Measurements from ENCODE around the gene NID1. TPM values are rescaled to one million over a fixed set of nuclear protein-coding genes. Genes with fewer than 3 reads are reported as not detected.

Gene NID1
- total RNA-seq, 1 donor from 2014 or later: 73.0 TPM

GRCh38 chr1:236070753-236071152, 5.9 kb upstream of the NID1 start:
- Mint-ChIP-seq H3K4me1 (ENCODE audit: low read depth, unreplicated experiment) (peaks cover 4% of the 10 kb centered on the region), H3K9me3 (ENCODE audit: unreplicated experiment) (no peaks in the 10 kb centered on the region), H3K27me3 (ENCODE audit: low read depth, unreplicated experiment) (peaks cover 1% of the 10 kb centered on the region), H3K36me3 (ENCODE audit: low read depth, unreplicated experiment) (no peaks in the 10 kb centered on the region), H3K27ac (ENCODE audit: unreplicated experiment) (no peak overlapping the region), H3K4me3 (ENCODE audit: unreplicated experiment) (no peak overlapping the region)
- no peaks in the 10 kb centered on the region for H3K27me3 ChIP-seq (ENCODE audit: insufficient read depth, low read length)
- no peak overlapping the region for H3K4me2 ChIP-seq (ENCODE audit: low read length)
- H3K9ac ChIP-seq (ENCODE audit: low read length): no peak overlapping the region
- no peaks in the 10 kb centered on the region for H3K36me3 ChIP-seq (ENCODE audit: insufficient read depth, low read length)
- H2AFZ ChIP-seq (ENCODE audit: low read depth, low read length): no peak overlapping the region
- H4K20me1 ChIP-seq (ENCODE audit: insufficient read depth, low read length): no peaks in the 10 kb centered on the region
- DNase-seq (ENCODE audit: low read depth) (no peak), FAIRE-seq (no peak)
- H3K4me1 ChIP-seq (ENCODE audit: insufficient read depth, low read length): no peaks in the 10 kb centered on the region
- no peak overlapping the region for H3K27ac ChIP-seq (ENCODE audit: low read depth, low read length)
- TF ChIP-seq EZH2 (IDR thresholded peaks at IDR 0.05; ENCODE audit: insufficient read depth, low read length) (no peak), CTCF (IDR thresholded peaks at IDR 0.05; ENCODE audit: insufficient read depth, low read depth, low read length) (no peak)
- H3K4me3 ChIP-seq (ENCODE audit: insufficient read depth, low read depth, low read length): no peak overlapping the region
- H3K79me2 ChIP-seq (ENCODE audit: insufficient read depth, low read length): no peaks in the 10 kb centered on the region
- no peaks in the 10 kb centered on the region for H3K9me3 ChIP-seq (ENCODE audit: insufficient read depth, low read depth, low read length)

- H3K27me3 ChIP-seq (ENCODE audit: insufficient read depth, low read length): no peaks in the 10 kb centered on the region
- no peaks in the 10 kb centered on the region for H3K9me3 ChIP-seq (ENCODE audit: insufficient read depth, low read depth, low read length)
- H3K4me3 Mint-ChIP-seq (ENCODE audit: unreplicated experiment): no peak overlapping the region
- H3K27ac ChIP-seq (ENCODE audit: low read depth, low read length): no peak overlapping the region
- no peaks in the 10 kb centered on the region for H3K79me2 ChIP-seq (ENCODE audit: insufficient read depth, low read length)
- H3K27me3 Mint-ChIP-seq (ENCODE audit: low read depth, unreplicated experiment): no peaks in the 10 kb centered on the region
- H3K4me1 Mint-ChIP-seq (ENCODE audit: low read depth, unreplicated experiment): peaks cover 4% of the 10 kb centered on the region
- no peak overlapping the region for H3K4me3 ChIP-seq (ENCODE audit: insufficient read depth, low read depth, low read length)
- H3K9me3 Mint-ChIP-seq (ENCODE audit: unreplicated experiment): no peaks in the 10 kb centered on the region
- DNase-seq (ENCODE audit: low read depth): no peak
- H2AFZ ChIP-seq (ENCODE audit: low read depth, low read length): no peak overlapping the region
- H3K27ac Mint-ChIP-seq (ENCODE audit: unreplicated experiment): no peak overlapping the region
- H3K36me3 ChIP-seq (ENCODE audit: insufficient read depth, low read length): no peaks in the 10 kb centered on the region
- TF ChIP-seq EZH2 (IDR thresholded peaks at IDR 0.05; ENCODE audit: insufficient read depth, low read length) (no peak), CTCF (IDR thresholded peaks at IDR 0.05; ENCODE audit: insufficient read depth, low read depth, low read length) (no peak)
- peaks cover 5% of the 10 kb centered on the region for H3K4me1 ChIP-seq (ENCODE audit: insufficient read depth, low read length)
- no peak overlapping the region for H3K9ac ChIP-seq (ENCODE audit: low read length)
- no peaks in the 10 kb centered on the region for H4K20me1 ChIP-seq (ENCODE audit: insufficient read depth, low read length)
- no peak for FAIRE-seq
- no peak overlapping the region for H3K4me2 ChIP-seq (ENCODE audit: low read length)
- H3K36me3 Mint-ChIP-seq (ENCODE audit: low read depth, unreplicated experiment): no peaks in the 10 kb centered on the region
Measured at GRCh38 chr1:236069796-236070195, 4.9 kb upstream of the NID1 start.

- Mint-ChIP-seq H3K27ac (ENCODE audit: unreplicated experiment) (no peak overlapping the region), H3K36me3 (ENCODE audit: low read depth, unreplicated experiment) (no peaks in the 10 kb centered on the region), H3K27me3 (ENCODE audit: low read depth, unreplicated experiment) (no peaks in the 10 kb centered on the region), H3K4me3 (ENCODE audit: unreplicated experiment) (no peak overlapping the region), H3K4me1 (ENCODE audit: low read depth, unreplicated experiment) (peaks cover 4% of the 10 kb centered on the region), H3K9me3 (ENCODE audit: unreplicated experiment) (no peaks in the 10 kb centered on the region)
- DNase-seq (ENCODE audit: low read depth): no peak
- Histone ChIP-seq H3K4me3 (ENCODE audit: insufficient read depth, low read depth, low read length) (no peak overlapping the region), H3K9ac (ENCODE audit: low read length) (no peak overlapping the region), H3K4me2 (ENCODE audit: low read length) (no peak overlapping the region), H3K79me2 (ENCODE audit: insufficient read depth, low read length) (peaks cover 5% of the 10 kb centered on the region), H3K36me3 (ENCODE audit: insufficient read depth, low read length) (no peaks in the 10 kb centered on the region), H3K9me3 (ENCODE audit: insufficient read depth, low read depth, low read length) (no peaks in the 10 kb centered on the region), H3K27ac (ENCODE audit: low read depth, low read length) (no peak overlapping the region), H3K4me1 (ENCODE audit: insufficient read depth, low read length) (peaks cover 11% of the 10 kb centered on the region), H2AFZ (ENCODE audit: low read depth, low read length) (no peak overlapping the region), H4K20me1 (ENCODE audit: insufficient read depth, low read length) (no peaks in the 10 kb centered on the region), H3K27me3 (ENCODE audit: insufficient read depth, low read length) (no peaks in the 10 kb centered on the region)
- no peak for TF ChIP-seq EZH2 (IDR thresholded peaks at IDR 0.05; ENCODE audit: insufficient read depth, low read length)
- TF ChIP-seq CTCF (IDR thresholded peaks at IDR 0.05; ENCODE audit: insufficient read depth, low read depth, low read length): no peak
- FAIRE-seq: no peak
Measured at GRCh38 chr1:236067854-236068454, 3.1 kb upstream of the NID1 start.

Measured in astrocyte (in vitro differentiated cells and primary cell).